ENCODE measurements around the gene TMEM61.

Gene TMEM61

DNA sequence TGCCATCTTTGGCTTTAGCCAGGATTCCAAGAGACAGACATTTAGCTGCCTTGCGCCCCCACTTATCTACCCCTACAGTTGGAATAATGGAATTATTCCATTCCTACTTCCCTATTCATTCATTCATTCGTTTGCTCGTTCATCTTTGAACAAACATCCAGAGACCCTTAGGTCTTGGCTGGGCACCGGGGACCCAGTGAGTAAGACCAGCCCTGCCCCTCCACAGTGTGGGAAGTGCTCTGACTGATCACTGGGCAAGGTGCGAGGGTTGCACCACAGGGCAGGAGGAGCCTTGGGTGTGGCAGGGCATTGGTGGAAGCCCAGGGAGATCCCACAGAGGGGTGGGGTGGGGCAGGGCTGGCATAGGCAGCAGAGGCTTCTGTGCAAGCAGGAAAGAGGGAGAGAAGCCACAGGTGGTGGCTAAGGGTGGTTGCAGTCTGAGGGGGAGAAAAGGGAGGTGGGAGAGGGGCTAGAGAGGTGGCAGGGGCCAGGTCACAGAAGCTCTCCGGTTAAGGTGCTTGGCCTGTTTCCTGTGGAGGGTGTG, 35.0 kb upstream of the TMEM61 start:
- Histone ChIP-seq H3K9me3 (ENCODE audit: control insufficient read depth in 5 of 5, low read length in 5 of 5) (no peaks in the 10 kb centered on the region), H3K27me3 (ENCODE audit: control insufficient read depth in 5 of 5, insufficient read depth in 4 of 5, low read length in 5 of 5) (no peaks in the 10 kb centered on the region), H3K27ac (ENCODE audit: low read depth, low read length) (no peak overlapping the region), H3K4me3 (ENCODE audit: low read depth in 1 of 5, low read length in 5 of 5) (no peak overlapping the region), H3K4me1 (ENCODE audit: control insufficient read depth in 5 of 5, insufficient read depth in 5 of 5, low read length in 5 of 5) (peaks cover 3 to 11% (median 6%) of the 10 kb centered on the region in 5 donors), H3K9ac (ENCODE audit: low read length in 5 of 5) (no peak overlapping the region), H3K36me3 (ENCODE audit: control insufficient read depth in 5 of 5, insufficient read depth in 5 of 5, low read length in 5 of 5) (no peaks in the 10 kb centered on the region)

DNA sequence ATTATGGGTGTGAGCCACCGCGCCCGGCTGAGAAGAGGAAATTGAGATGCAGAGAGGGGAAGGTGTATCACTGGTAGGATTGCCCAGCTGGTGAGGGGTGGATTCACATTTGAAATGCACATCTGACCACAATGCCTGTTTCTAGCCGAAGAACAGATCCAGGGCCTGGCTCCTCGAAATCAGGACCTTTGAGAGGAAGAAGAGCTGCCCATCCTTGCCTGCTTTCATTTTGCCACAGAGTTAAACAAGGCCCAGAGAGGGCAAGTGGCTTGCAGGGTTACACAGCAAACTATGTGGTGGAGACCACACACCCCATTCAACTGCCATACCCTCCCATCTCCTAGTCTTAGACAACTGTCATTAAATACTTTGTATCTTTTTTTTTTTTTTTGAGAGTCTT, 32.9 kb upstream of the TMEM61 start:
- H3K4me1 ChIP-seq (ENCODE audit: control insufficient read depth in 5 of 5, insufficient read depth in 5 of 5, low read length in 5 of 5) = peaks cover 7 to 17% (median 12%) of the 10 kb centered on the region in 5 donors
- no peak overlapping the region for H3K4me3 ChIP-seq (ENCODE audit: low read depth in 1 of 5, low read length in 5 of 5)
- H3K27ac ChIP-seq (ENCODE audit: low read depth, low read length) = no peak overlapping the region
- H3K9ac ChIP-seq (ENCODE audit: low read length in 5 of 5) = no peak overlapping the region
- no peaks in the 10 kb centered on the region for H3K27me3 ChIP-seq (ENCODE audit: control insufficient read depth in 5 of 5, insufficient read depth in 4 of 5, low read length in 5 of 5)
- H3K9me3 ChIP-seq (ENCODE audit: control insufficient read depth in 5 of 5, low read length in 5 of 5) = no peaks in the 10 kb centered on the region
- no peaks in the 10 kb centered on the region for H3K36me3 ChIP-seq (ENCODE audit: control insufficient read depth in 5 of 5, insufficient read depth in 5 of 5, low read length in 5 of 5)

DNA sequence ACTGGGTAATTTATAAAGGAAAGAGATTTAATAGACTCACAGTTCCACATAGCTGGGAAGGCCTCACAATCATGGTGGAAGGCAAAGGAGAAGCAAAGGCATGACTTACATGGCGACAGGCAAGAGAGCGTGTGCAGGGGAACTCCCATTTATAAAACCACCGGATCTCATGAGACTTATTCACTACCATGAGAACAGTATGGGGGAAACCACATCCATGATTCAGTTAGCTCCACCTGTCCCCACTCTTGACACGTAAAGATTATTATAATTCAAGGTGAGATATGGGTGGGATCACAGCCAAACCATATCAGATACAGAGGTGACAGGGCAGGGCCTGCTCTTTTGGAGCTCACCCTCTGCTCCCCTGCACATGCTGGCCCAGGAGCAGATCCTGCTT, 31.4 kb upstream of the TMEM61 start:
- no peak overlapping the region for H3K4me3 ChIP-seq (ENCODE audit: low read depth in 1 of 5, low read length in 5 of 5)
- H3K9ac ChIP-seq (ENCODE audit: low read length in 5 of 5) = no peak overlapping the region
- no peaks in the 10 kb centered on the region for H3K9me3 ChIP-seq (ENCODE audit: control insufficient read depth in 5 of 5, low read length in 5 of 5)

DNA sequence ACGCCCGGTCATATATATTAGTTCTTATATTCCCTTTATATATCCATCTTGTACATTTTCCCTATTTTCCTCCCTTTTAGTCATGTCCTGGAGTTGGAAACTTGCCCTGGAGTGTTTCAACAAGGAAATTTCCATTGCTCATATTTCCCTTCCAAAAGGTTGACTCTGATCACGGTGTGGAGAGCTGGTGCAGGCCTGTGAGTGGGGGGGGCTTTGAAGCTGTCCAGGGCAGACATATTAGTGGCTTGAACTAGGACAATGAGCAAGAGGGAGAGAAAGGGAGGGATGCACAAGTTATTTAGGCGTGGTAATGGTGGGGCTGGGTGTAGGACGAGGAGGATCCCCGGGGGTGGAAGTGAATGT, 30.4 kb upstream of the TMEM61 start:
- peak overlapping the region in 4 of 5 donors; percentile 53 to 64 (median 60) for H3K9ac ChIP-seq (ENCODE audit: low read length in 5 of 5)

More for the DNA sequence above, 31.4 kb upstream of the TMEM61 start:
- H3K27me3 ChIP-seq (ENCODE audit: control insufficient read depth in 5 of 5, insufficient read depth in 4 of 5, low read length in 5 of 5) = no peaks in the 10 kb centered on the region
- H3K27ac ChIP-seq (ENCODE audit: low read depth, low read length) = no peak overlapping the region
- H3K36me3 ChIP-seq (ENCODE audit: control insufficient read depth in 5 of 5, insufficient read depth in 5 of 5, low read length in 5 of 5) = no peaks in the 10 kb centered on the region
- peaks cover 7 to 17% (median 12%) of the 10 kb centered on the region in 5 donors for H3K4me1 ChIP-seq (ENCODE audit: control insufficient read depth in 5 of 5, insufficient read depth in 5 of 5, low read length in 5 of 5)

DNA sequence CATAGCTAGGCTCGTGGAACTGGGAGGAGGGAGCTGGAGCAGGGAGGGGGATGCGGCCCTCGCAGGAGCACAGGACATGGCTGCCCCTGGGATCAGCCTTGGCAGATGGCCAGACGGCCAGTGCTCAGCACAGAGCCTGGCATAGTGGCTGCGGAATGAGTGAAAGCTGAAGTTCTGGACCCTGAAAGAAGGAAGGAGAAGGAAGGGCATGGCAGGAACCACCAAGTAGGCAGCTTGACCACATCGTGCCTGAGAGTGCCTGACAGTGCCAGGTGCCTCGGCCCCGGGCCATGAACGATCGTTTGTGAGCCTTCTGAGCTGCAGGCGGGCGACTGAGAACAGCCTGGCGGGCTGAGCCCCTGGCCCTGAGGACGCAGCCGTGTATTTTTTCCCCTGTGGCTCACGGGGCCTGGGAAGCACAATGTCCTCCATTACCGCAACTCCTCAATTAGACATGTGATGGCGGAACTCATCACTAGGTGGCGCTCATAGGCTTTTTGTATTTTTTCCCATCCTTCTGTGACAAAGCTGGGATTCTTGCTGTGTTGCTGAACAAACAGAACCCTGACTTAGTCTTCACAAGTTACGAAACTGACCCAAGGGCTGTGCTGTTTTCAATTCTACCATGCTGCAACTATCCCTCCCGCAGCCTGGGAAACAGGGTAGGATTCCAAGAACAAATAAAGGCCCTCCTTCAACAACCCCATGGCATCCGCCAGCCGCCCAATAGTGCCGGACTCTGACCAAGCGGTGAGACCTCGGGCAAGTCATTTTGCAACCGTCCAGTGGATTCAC, 29.9 kb upstream of the TMEM61 start:
- Histone ChIP-seq H3K4me1 (ENCODE audit: control insufficient read depth in 5 of 5, insufficient read depth in 5 of 5, low read length in 5 of 5) (peaks cover 7 to 14% (median 12%) of the 10 kb centered on the region in 5 donors), H3K9ac (ENCODE audit: low read length in 5 of 5) (peak overlapping the region; percentile 5 to 64 (median 58)), H3K4me3 (ENCODE audit: low read depth in 1 of 5, low read length in 5 of 5) (peak overlapping the region in 4 of 5 donors; percentile 54 to 68 (median 62)), H3K9me3 (ENCODE audit: control insufficient read depth in 5 of 5, low read length in 5 of 5) (no peaks in the 10 kb centered on the region), H3K36me3 (ENCODE audit: control insufficient read depth in 5 of 5, insufficient read depth in 5 of 5, low read length in 5 of 5) (no peaks in the 10 kb centered on the region), H3K27me3 (ENCODE audit: control insufficient read depth in 5 of 5, insufficient read depth in 4 of 5, low read length in 5 of 5) (no peaks in the 10 kb centered on the region), H3K27ac (ENCODE audit: low read depth, low read length) (peak overlapping the region; percentile 37)

More for the DNA sequence above, 30.4 kb upstream of the TMEM61 start:
- H3K9me3 ChIP-seq (ENCODE audit: control insufficient read depth in 5 of 5, low read length in 5 of 5) = no peaks in the 10 kb centered on the region
- no peaks in the 10 kb centered on the region for H3K27me3 ChIP-seq (ENCODE audit: control insufficient read depth in 5 of 5, insufficient read depth in 4 of 5, low read length in 5 of 5)
- H3K4me1 ChIP-seq (ENCODE audit: control insufficient read depth in 5 of 5, insufficient read depth in 5 of 5, low read length in 5 of 5) = peaks cover 7 to 15% (median 12%) of the 10 kb centered on the region in 5 donors
- no peaks in the 10 kb centered on the region for H3K36me3 ChIP-seq (ENCODE audit: control insufficient read depth in 5 of 5, insufficient read depth in 5 of 5, low read length in 5 of 5)
- peak overlapping the region; percentile 37 for H3K27ac ChIP-seq (ENCODE audit: low read depth, low read length)
- H3K4me3 ChIP-seq (ENCODE audit: low read depth in 1 of 5, low read length in 5 of 5) = peak overlapping the region in 4 of 5 donors; percentile 54 to 68 (median 62)

DNA sequence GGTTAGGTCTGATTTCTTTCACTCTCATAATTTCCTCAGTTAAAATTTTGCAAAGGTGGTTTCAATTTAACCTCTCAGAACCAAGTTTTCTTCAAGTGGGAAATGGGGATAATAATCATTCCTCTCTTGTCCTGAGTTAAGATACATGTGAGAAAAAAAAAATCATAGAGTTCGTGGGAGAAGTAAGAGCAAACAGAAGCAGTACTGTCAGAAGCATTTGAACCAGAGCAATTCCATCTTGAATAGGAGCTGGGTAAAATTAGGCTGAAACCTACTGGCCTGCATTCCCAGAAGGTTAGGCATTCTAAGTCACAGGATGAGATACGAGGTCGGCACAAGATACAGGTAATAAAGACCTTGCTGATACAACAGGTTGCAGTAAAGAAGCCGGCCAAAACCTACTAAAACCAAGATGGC, 28.6 kb upstream of the TMEM61 start:
- peaks cover 7 to 14% (median 12%) of the 10 kb centered on the region in 5 donors for H3K4me1 ChIP-seq (ENCODE audit: control insufficient read depth in 5 of 5, insufficient read depth in 5 of 5, low read length in 5 of 5)
- H3K9ac ChIP-seq (ENCODE audit: low read length in 5 of 5) = no peak overlapping the region
- no peaks in the 10 kb centered on the region for H3K27me3 ChIP-seq (ENCODE audit: control insufficient read depth in 5 of 5, insufficient read depth in 4 of 5, low read length in 5 of 5)
- H3K36me3 ChIP-seq (ENCODE audit: control insufficient read depth in 5 of 5, insufficient read depth in 5 of 5, low read length in 5 of 5) = no peaks in the 10 kb centered on the region
- no peaks in the 10 kb centered on the region for H3K9me3 ChIP-seq (ENCODE audit: control insufficient read depth in 5 of 5, low read length in 5 of 5)
- H3K27ac ChIP-seq (ENCODE audit: low read depth, low read length) = no peak overlapping the region
- no peak overlapping the region for H3K4me3 ChIP-seq (ENCODE audit: low read depth in 1 of 5, low read length in 5 of 5)

DNA sequence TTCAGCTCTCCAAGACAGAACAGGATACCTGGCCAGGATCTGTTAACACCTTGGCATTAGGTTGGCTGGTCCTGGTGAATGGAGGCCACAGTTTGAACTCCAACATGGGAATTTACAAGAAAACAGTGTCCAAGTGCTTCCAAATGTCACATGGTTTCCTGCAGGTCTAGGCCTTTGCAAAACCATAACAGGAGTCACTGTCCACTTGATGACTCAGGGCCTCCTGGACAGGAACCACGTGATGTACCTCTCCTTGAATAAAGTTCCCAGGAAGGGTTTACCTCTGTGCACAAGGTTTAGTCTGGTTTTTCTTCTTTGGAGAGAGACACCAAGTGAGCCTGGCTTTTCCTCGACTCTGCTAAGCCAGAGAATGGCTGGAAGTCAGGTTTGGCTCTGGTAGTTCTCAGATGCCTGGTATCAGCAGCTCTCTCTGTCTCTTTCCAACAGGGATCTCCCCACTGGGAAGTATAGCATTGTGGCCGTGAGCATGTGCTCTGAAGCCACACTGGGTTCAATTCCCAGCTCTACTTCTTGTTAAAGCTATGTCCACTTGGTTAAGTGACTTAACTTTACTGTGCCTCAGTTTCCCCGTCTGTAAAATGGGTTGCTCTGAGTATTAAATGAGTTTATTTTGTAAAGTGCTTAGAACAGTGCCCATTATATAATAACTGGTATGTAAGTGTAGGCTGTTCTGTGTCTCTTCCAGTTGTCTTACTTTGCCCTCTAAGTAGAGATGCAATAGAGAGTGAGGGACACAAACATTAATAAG, 27.3 kb upstream of the TMEM61 start:
- no peak overlapping the region for H3K4me3 ChIP-seq (ENCODE audit: low read depth in 1 of 5, low read length in 5 of 5)
- no peaks in the 10 kb centered on the region for H3K36me3 ChIP-seq (ENCODE audit: control insufficient read depth in 5 of 5, insufficient read depth in 5 of 5, low read length in 5 of 5)
- no peak overlapping the region for H3K27ac ChIP-seq (ENCODE audit: low read depth, low read length)
- H3K4me1 ChIP-seq (ENCODE audit: control insufficient read depth in 5 of 5, insufficient read depth in 5 of 5, low read length in 5 of 5) = peaks cover 7 to 14% (median 12%) of the 10 kb centered on the region in 5 donors
- peaks cover 0 to 6% (median 0%) of the 10 kb centered on the region in 5 donors for H3K9me3 ChIP-seq (ENCODE audit: control insufficient read depth in 5 of 5, low read length in 5 of 5)
- H3K9ac ChIP-seq (ENCODE audit: low read length in 5 of 5) = no peak overlapping the region
- H3K27me3 ChIP-seq (ENCODE audit: control insufficient read depth in 5 of 5, insufficient read depth in 4 of 5, low read length in 5 of 5) = no peaks in the 10 kb centered on the region

DNA sequence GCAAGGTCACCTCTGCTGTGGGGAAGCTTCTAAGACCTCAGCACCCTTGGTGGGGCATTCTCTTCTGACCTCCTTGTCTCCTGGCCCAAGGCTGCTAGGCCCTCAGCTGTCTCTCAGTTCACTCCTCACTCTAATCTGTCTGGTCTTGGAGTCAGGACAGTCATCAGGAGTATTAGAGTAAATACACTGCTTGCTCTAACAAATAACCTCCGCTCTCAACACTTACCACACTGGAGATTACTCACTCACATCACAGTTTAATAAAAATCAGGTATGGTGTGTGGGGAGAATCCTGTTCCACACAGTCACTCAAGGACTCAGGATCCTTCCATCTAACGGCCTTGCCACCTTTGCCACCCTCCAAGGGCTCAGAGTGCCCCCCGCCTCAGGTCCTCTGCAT, 26.6 kb upstream of the TMEM61 start:
- peaks cover 7 to 14% (median 12%) of the 10 kb centered on the region in 5 donors for H3K4me1 ChIP-seq (ENCODE audit: control insufficient read depth in 5 of 5, insufficient read depth in 5 of 5, low read length in 5 of 5)
- no peak overlapping the region for H3K9ac ChIP-seq (ENCODE audit: low read length in 5 of 5)
- peaks cover 0 to 6% (median 0%) of the 10 kb centered on the region in 5 donors for H3K9me3 ChIP-seq (ENCODE audit: control insufficient read depth in 5 of 5, low read length in 5 of 5)
- no peaks in the 10 kb centered on the region for H3K27me3 ChIP-seq (ENCODE audit: control insufficient read depth in 5 of 5, insufficient read depth in 4 of 5, low read length in 5 of 5)
- no peak overlapping the region for H3K27ac ChIP-seq (ENCODE audit: low read depth, low read length)
- no peaks in the 10 kb centered on the region for H3K36me3 ChIP-seq (ENCODE audit: control insufficient read depth in 5 of 5, insufficient read depth in 5 of 5, low read length in 5 of 5)
- no peak overlapping the region for H3K4me3 ChIP-seq (ENCODE audit: low read depth in 1 of 5, low read length in 5 of 5)

DNA sequence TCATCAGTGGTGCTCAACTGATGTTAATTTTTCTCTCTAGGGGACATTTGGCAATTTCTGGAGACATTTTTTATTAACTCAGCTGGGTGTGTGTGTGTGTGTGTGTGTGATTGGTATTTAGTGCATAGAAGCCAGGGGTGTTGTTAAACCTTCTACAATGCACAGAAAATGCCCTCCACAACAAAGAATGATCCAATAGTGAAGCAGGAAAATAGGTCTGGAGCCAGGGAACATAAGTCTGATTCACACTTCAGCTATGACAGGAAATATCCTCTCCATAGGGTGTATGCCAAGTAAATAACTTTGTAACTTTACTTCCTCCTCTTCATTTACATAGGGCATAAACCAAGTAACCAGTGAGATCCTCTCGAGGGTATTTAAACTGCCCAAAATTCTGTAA, 25.1 kb upstream of the TMEM61 start:
- Histone ChIP-seq H3K9me3 (ENCODE audit: control insufficient read depth in 5 of 5, low read length in 5 of 5) (peaks cover 0 to 6% (median 0%) of the 10 kb centered on the region in 5 donors), H3K4me3 (ENCODE audit: low read depth in 1 of 5, low read length in 5 of 5) (no peak overlapping the region), H3K27ac (ENCODE audit: low read depth, low read length) (no peak overlapping the region), H3K4me1 (ENCODE audit: control insufficient read depth in 5 of 5, insufficient read depth in 5 of 5, low read length in 5 of 5) (peaks cover 3 to 9% (median 8%) of the 10 kb centered on the region in 5 donors), H3K27me3 (ENCODE audit: control insufficient read depth in 5 of 5, insufficient read depth in 4 of 5, low read length in 5 of 5) (no peaks in the 10 kb centered on the region), H3K36me3 (ENCODE audit: control insufficient read depth in 5 of 5, insufficient read depth in 5 of 5, low read length in 5 of 5) (no peaks in the 10 kb centered on the region), H3K9ac (ENCODE audit: low read length in 5 of 5) (no peak overlapping the region)

DNA sequence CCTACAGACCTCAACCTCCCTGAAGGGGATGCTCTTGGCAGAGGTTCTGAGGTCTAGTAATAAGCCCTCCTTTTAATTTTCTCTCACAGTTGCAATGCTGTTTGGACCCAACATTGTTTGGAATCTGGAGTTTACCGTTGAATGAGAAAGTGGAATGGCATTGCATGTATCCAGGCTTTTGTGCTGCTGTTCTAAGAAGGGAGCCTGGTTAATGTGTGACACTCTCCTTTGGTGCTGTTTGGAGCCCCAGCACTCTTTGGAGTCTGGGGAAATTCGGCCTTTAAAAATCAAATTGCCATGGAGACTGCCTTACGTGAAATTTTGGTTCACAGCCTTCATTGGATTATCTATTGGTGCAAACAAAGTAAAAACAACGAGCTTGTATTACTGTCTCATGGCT, 23.7 kb upstream of the TMEM61 start:
- no peaks in the 10 kb centered on the region for H3K27me3 ChIP-seq (ENCODE audit: control insufficient read depth in 5 of 5, insufficient read depth in 4 of 5, low read length in 5 of 5)
- H3K9ac ChIP-seq (ENCODE audit: low read length in 5 of 5) = no peak overlapping the region
- H3K27ac ChIP-seq (ENCODE audit: low read depth, low read length) = no peak overlapping the region
- H3K4me3 ChIP-seq (ENCODE audit: low read depth in 1 of 5, low read length in 5 of 5) = no peak overlapping the region
- no peaks in the 10 kb centered on the region for H3K36me3 ChIP-seq (ENCODE audit: control insufficient read depth in 5 of 5, insufficient read depth in 5 of 5, low read length in 5 of 5)
- peaks cover 0 to 6% (median 0%) of the 10 kb centered on the region in 5 donors for H3K9me3 ChIP-seq (ENCODE audit: control insufficient read depth in 5 of 5, low read length in 5 of 5)
- H3K4me1 ChIP-seq (ENCODE audit: control insufficient read depth in 5 of 5, insufficient read depth in 5 of 5, low read length in 5 of 5) = no peaks in the 10 kb centered on the region

Data from subcutaneous abdominal adipose tissue (tissue), 5 donors.